H1 (cell line): ENCODE measurements around the gene CCDC117. TPM values are rescaled to one million over a fixed set of nuclear protein-coding genes. Genes with fewer than 3 reads are reported as not detected.

ENCODE experiments used
- CTCF ChIP-seq, 3 experiments: IDR thresholded peaks; 1 replicate in 2 of 3; 2 replicates in 1 of 3; pipeline versions ENCODE4 v1.5.1 to v1.6.1; 2011; ENCODE audit warnings: low read length in 3 of 3, mild to moderate bottlenecking in 3 of 3, inconsistent platforms in 2 of 3, low read depth in 1 of 3, moderate library complexity in 1 of 3; ENCODE audit not compliant: insufficient read depth in 1 of 3; ENCODE audit errors: control extremely low read depth in 1 of 3
- polyA plus RNA-seq, 7 experiments: library from polyadenylated mRNA; depleted of rRNA in 3 of 7; stranded (reverse) in 5 of 7; unstranded in 2 of 7; fragments of >200 nt in 5 of 7; fragments of 200-250 nt in 2 of 7; gene quantifications; 1 replicate in 5 of 7; 2 replicates in 1 of 7; 4 replicates in 1 of 7; pipeline versions ENCODE4 v1.2.1 to v1.2.3, GENCODE V29; 2011 to 2013; ENCODE audit warnings: missing spikeins in 2 of 7, mixed read lengths in 2 of 7
- total RNA-seq: library from RNA; stranded (reverse); fragmentation: NEBNext Ultra II Directional; extraction: Animal tissue kit (Norgen Biotek cat#: 25700); gene quantifications from 2 replicates; pipeline ENCODE4 v1.2.1, GENCODE V29; 2021

The CCDC117 gene
- total and polyA plus RNA-seq, 2 of the 8 experiments (the other 6 are each of a cell fraction or from before 2014, with no cell fraction given): 9.1 to 43.1 TPM

- TF ChIP-seq CTCF (IDR thresholded peaks at IDR 0.05; ENCODE audit: control extremely low read depth in 1 of 3, insufficient read depth in 1 of 3, low read depth in 1 of 3, low read length in 3 of 3): no peak
Measured at GRCh38 chr22:28728621-28729313, 43.7 kb upstream of the CCDC117 start (continued).
